HG02943 (cell line): ENCODE results near the gene AMZ1.
"Not testable (repeated sequence)": the region's sequence is repeated elsewhere in the genome, so short reads cannot be mapped to it uniquely, and the experiment has no call there.

Source experiments
- ATAC-seq: cut with Tn5 transposase; IDR thresholded peaks from one replicate; pipeline ENCODE4 v1.9.1; 2021; ENCODE audit warnings: mild to moderate bottlenecking, low read depth, moderate library complexity; ENCODE audit not compliant: unreplicated experiment

Gene AMZ1

DNA sequence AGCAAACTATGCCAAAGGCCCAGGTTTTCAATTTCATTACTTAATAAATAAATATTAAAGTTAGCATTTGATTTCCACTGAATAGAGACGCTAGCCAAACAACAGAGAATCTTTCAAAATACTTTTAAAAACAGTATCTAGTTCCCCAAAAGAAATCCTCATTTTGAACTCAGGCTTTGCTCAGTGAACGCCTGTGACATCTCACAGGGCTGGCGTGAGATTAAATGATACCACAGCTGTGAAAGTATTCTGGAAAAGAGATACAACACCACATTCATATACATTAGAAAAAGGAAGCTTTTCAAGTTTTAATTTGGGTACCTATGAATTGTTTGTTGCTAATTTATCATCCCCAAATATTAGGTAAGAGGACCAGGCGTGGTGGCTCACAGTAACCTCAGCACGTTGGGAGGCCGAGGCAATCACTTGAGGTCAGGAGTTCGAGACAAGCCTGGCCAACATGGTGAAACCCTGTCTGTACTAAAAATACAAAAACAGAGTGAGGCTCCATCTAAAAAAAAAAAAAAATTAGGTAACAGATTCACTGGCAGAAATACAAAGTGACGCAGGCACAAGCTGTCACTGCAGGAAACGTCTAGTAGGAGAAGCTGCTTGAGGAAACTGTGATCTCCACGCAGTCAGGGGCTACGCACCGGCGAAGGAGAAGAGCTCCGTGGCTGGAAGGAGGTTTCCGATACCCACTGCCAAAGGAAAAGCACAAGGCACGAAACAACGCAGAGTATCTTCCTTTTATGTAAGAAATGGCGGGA lies 50.0 kb downstream of the AMZ1 start:
- no peak for ATAC-seq

DNA sequence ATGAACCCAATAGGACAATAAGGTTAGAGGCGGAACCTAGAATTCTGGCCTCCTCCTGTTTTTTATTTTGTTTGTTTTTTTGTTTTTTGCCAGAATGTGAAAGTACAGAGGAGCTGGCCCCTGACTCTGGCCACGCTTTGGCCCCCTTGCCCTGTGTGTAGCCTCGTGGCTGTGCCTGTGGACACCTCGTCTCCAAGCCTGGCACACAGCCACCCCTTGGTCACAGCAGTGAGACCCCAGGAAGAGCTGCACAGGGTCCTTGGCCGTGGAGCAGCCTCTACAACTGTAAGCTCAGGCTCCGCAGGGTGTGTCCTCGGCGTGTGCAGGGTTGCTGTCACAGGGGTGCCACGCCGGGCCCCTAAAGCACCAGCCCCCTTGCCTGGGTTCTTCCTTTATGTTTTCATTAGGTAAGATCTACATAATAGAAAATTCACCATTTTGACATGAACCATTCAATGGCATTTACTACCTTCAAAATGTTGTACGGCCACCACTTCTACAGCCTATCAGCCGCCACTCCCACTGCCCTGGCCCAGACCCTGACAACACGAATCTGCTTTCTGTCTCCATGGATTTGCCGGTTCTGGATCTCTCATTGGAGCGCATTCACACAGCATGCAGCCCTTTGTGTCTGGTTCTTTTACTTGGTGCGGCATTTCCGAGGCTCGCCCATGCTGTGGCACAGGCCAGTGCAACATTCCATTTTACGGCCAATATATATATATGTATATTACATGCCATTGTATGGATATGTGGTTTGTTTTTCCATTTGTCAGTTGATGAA lies 51.0 kb downstream of the AMZ1 start:
- no peak for ATAC-seq

DNA sequence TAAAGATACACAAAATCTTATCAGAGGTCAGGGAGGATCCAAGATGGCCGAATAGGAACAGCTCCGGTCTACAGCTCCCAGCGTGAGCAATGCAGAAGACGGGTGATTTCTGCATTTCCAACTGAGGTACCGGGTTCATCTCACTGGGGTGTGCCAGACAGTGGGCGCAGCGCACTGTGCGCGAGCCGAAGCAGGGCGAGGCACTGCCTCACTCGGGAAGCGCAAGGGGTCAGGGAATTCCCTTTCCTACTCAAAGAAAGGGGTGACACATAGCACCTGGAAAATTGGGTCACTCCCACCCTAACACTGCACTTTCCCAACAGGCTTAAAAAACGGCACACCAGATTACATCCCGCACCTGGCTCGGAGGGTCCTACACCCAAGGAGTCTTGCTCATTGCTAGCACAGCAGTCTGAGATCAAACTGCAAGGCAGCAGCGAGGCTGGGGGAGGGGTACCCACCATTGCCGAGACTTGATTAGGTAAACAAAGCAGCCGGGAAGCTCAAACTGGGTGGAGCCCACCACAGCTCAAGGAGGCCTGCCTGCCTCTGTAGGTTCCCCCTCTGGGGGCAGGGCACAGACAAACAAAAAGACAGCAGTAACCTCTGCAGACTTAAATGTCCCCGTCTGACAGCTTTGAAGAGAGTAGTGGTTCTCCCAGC lies 55.7 kb downstream of the AMZ1 start:
- ATAC-seq = not testable (repeated sequence)

DNA sequence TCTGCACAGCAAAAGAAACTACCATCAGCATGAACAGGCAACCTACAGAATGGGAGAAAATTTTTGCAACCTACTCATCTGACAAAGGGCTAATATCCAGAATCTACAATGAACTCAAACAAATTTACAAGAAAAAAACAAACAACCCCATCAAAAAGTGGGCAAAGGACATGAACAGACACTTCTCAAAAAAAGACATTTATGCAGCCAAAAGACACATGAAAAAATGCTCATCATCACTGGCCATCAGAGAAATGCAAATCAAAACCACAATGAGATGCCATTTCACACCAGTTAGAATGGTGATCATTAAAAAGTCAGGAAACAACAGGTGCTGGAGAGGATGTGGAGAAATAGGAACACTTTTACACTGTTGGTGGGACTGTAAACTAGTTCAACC lies 60.7 kb downstream of the AMZ1 start:
- not testable (repeated sequence) for ATAC-seq

DNA sequence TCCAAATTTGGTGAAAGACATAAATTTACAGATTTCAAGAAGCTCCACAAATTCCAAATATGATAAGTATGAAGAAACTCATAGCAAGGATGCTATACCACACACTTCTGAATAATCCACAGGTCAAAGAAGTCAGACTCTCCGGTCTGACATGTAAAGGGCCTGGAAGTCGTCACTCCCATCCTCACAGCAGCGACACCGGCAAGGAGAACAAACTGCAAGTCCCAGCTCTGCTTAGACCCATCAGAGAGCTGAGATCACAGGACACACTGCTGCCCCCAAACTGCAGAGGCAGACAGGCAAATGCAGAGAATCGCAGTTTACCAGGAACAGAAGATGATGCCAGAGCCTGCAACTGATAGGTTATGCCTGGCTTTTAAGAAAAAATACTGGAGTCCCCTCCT lies 62.0 kb downstream of the AMZ1 start:
- no peak for ATAC-seq

DNA sequence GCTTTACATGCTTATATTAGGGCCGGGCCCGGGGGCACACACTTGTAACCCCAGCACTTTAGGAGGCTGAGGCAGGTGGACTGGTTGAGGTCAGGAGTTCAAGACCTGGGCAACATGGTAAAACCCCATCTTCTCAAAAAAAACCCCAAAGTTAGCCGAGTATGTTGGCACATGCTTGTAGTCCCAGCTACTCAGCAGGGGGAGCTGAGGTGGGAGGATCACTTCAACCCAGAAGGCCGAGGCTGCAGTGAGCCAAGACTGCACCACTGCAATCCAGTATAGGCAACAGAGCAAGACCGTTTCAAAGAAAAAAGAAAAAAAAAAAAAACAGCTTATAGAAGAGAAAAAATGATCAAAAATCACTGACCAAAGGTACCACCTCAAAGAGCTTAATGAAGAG lies 63.1 kb downstream of the AMZ1 start:
- ATAC-seq = no peak

DNA sequence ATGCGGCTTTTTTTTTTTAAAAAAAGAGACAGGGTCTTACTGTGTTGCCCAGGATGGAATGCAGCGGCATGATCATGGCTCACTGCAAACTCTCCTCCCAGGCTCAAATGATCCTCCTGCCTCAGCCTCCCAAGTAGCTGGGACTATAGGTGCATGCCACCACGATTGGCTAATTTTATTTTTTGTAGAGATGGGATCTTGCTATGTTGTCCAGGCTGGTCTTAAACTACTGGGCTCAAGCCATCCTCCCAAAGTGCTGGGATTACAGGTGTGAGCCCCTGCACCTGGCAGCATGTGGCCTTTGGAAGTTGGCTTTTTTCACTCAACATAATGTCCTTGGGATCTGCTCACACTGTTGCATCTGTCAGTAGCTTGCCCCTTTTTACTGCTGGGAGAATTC lies 65.1 kb downstream of the AMZ1 start:
- ATAC-seq = no peak

DNA sequence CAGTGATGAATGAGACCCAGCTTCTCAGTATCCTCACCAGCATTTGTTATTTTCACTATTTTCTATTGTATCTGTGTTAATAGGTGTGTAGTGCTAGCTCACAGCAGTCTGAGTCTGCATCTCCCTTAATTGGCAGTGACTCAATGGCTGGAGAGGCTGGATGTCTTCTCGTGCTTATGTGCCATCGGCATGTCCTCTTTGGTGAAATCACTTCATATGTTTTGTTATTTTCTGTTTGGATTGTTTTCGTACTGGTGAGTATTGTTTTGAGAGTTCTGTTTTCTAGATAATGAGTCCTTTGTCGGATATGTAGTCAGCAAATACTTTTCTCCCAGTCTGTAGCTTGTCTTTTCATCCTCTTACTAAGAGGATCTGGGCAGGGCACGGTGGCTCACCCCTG lies 66.1 kb downstream of the AMZ1 start:
- no peak for ATAC-seq

DNA sequence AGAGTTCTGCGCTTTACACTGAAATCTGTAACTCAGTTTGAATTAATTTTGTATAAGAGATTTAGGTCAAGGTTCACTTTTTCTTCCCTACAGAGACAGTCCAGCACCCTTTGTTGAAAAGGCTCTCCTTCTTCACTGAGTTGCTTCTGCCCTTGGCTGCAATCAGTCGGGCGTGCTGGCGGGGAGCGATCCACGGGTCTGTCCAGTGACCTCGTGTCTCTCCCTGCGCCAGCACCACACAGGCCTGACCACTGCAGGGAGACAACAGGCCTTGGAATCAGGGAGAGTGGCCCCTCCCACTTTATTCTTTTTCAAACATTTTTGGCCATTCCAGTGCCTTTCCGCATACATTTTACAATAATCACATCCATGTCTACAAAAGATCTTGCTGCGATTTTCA lies 66.9 kb downstream of the AMZ1 start:
- no peak for ATAC-seq

DNA sequence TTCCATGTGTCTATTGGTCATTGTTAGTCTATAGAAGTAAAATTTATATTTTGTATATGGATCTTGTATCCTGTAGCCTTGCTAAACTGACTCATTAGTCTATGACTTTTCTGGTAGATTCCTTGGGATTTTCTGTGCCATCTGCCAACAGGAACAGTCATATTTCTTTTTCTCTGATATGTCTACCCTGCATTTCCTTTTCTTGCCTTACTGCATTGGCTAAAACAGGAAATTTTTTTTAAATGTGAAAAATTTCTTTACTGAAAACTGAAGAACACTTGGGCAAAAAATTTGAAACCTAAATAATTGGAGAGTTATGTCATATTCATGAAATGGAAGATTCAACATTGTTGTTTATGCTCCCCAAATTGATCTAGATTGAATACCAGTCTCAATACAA lies 67.5 kb downstream of the AMZ1 start:
- no peak for ATAC-seq

DNA sequence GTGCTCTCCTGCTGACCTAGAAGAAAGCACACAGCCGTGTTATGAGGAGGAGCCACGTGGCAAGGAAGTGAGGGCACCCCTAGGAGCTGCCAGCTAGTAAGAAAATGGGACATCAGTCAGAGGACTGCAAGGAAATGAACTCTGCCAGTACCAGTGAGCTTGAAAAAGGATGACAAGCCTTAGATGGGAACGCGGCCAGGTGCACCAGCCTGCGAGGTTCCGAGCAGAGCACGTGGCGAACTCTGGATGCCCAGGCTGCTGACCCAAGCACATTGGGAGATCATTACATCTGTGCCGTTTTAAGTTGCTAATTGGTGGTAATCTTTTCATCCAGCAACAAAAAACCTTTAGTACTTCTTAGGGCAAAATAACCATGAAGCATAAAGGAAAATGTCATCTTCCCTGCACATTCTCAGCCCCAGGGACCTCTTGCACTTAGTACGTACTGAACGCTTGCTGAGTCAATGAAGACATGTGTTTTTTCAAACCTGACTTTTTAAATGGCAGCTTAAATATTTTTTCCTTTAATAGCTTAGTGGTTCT lies 69.4 kb downstream of the AMZ1 start:
- no peak for ATAC-seq

DNA sequence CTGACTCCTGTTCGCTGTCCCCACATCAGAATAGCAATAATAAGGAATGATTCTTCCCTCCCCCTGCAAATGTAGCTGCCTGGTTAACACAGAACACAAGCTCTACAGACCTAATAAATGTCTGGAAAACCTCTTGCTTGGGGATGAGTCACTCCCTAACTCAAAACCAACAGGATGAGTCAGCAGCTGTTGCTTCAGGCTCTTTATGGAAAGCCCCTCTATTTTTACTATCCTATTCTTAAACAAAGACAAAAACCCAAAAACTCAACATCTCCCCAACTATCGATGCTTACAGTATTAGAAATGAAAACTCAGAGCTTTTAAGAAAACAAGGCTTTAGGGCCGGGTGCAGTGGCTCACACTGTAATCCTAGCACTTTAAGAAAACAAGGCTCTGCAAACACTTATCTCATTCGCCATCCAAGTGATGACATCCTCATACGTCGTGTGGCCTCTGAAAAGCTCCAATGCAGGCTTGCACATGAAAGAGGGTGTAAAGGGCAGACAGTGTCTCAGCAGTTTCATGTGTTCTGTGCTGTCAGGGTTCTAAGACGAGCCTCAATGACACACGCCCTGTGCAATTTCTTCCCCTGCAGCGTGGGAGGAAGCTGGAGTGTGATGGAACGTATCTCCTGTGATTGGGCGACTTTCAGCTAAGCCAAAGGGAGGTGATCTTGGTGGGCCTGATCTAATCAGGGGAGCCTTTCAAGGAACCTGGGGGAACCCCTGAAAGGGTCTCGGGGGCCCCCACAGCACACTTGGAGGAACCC lies 70.1 kb downstream of the AMZ1 start:
- no peak for ATAC-seq

DNA sequence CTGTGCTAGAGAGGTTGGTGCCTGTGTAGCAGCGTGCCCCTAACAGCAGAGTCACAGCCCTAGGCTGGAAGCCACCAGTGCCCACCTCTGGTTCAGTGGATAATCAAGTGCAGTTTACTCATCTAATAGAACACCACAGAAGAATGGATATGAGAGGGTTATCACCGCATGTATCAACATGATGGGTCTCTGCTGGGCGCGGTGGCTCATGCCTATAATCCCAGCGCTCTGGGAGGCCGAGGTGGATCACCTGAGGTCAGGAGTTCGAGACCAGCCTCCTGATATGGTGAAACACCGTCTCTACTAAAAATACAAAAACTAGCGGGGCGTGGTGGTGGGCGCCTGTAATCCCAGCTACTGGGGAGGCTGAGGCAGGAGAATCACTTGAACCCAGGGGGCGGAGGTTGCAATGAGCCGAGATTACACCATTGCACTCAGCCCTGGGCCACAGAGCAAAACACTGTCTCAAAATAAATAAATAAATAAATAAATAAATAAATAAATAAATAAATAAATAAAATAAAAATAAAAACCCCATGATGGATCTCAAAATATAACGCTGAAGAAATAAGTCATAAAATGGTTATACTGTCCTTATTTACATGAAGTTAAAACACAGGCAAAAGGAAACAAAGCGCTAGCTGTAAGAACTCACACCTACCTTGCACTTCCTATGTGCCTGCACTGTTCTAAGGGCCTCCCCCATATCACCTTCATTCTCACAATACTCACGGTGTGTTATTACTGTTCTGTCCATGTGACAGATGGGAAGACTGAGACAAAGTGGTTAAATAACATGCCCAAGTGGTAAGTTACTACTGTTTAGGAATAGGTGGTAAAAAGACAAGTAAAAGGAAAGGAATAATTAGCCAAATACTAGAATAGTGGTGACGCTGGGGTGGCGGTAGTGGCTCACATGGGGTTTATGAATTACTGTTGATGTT lies 70.9 kb downstream of the AMZ1 start:
- ATAC-seq = no peak

DNA sequence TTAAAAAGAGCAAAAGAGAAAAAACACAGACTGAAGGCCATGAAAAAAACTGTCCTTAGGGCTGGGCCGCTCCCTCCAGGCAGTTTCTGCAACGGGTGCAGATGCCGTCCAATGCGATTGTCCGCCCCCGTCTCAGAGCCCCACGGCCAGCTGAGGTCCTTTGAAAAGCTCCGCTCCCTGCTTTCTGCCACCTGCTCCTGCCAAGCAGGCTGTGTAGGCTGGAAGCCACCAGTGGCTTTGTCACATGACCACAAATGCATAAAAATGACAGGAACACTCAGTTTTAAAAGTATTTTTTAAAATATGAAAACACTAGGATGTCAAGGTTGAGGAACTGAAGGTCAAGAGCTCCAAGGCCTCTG lies 71.7 kb downstream of the AMZ1 start:
- no peak for ATAC-seq

DNA sequence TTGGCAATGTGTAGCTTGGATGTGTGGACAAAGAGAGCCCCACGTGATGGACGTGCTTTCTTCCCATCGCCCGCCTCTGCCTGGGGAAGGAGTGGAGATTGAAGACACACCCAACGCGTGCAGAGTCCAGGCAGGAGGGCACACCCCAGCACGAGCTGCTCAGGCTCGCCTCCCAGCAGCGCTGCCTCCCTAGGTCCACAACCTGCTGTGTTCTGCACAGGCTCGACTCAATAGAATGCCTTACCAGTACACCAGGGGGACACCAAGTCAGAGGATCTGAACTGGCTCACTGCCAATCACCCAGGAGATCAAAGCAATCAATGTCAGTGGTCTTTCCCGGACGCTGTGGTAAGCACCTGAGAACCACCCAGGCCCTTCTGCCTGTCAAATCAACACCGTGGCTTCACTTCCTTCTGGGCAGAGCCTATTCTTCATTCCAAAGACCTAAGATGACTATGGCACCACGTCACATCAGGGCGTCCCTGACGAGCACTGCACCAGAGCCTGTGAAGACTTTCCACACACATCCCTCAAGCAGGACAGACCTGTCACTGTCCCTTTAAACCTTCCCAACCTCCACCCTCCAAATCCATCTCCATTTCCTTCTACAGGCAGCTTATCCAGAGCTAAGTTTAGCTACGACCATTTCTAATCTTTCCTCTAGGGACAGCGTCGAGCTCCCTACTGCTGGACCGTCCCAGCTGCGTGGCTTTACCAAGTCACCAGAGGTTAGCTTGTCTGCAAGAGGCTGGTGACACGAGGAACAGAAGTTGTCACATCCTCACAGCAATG lies 72.3 kb downstream of the AMZ1 start:
- ATAC-seq = no peak

DNA sequence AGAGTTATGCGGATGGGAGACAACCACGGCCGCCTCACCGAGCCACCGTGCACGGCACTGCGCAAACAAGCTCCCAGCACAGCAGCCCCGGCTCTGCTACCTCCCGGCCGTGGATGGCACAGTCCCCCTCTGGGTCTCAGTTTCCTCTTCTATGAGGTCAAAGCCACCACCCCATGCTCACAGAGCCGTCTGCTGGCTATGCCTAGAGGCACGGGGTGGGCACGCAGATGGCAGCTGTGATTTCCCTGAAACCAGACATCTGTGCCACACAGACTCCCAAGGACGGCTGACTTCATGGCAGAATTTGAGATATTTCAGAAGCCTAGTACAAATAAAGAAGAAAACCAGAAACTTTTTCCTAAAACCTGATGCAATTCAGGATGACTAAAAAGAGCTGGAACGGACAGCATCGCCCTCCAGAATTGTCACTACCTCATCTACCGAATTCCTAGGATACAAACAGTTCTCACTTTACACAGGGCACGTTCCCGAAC lies 73.2 kb downstream of the AMZ1 start:
- no peak for ATAC-seq

DNA sequence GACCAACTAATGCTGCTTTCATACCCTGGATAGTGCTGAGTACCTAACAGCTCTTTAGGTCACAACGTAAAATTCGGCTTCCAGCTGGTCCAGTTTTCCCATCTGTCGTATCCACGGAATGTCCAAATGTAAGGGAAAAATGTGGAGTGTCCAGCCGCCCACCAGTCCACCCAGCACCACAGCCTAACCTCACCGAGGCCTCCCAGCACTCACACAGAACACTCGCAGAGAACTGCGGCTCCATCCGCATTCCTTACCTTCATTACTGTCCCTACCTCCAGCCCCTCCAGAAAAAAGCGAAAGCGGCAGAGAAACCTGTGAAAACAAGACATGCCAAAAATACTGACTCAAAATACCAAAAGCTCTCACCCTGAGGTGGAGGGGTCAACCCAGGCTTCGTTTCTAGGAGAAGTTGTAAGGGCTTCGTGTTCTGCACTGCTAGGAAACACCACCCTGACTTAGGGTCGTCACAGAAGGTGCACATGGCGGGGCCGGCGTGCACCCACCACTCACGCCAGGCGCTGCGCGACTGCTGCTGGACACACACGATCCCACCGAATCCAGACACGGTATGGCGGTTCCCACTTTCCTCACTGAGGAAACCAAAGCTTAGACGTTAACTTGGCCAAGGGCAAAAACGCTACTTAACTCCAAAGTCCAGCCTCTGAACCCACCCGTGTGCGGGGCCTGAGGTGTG lies 73.9 kb downstream of the AMZ1 start:
- ATAC-seq = no peak

DNA sequence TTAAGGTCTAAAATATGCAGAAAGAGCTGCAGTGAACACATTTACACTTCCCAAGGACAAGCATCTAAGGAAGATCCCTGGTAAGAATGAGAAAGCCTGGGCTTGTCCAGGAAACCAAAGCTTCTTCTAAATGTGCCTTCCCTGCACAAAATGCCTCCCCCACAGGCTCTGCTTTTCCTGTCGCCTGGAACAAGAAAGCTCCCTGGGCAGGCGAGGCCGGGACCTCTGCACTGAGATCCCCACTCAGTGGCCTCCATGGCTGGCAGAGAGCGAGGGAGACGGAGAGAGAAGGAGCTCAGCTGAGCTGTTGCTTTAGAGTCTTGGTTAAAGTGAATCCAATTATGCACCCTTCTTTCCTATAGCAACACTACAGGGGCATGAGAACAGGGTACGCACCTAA lies 75.6 kb downstream of the AMZ1 start:
- no peak for ATAC-seq
